HepG2 (cell line): ENCODE results near the gene CRYAB. TPM values are rescaled to one million over a fixed set of nuclear protein-coding genes. Genes with fewer than 3 reads are reported as not detected.

ENCODE experiments used
- ATAC-seq: fragments of 200-7000 bp; cut with Tn5 transposase; 3 replicates; pipeline ENCODE4 v1.9.1; 2020; ENCODE audit warnings: mild to moderate bottlenecking, moderate library complexity
- BruUV-seq: library from RNA; stranded (reverse); fragments of 400-500 nt; replicated peaks from 2 replicates; lab custom pipeline; 2021; lab: Mats Ljungman, UMichigan
- CTCF ChIA-PET: fragments of 300-600 bp; formaldehyde crosslinking; extraction: SDS; loops from one replicate; lab custom pipeline; 2021; ENCODE audit warnings: low total read pairs, inconsistent platforms, low intra/inter-chr PET ratio; lab: Yijun Ruan, JAX
- POLR2A ChIA-PET: fragments of 350-600 bp; sonication (Branson Sonifier 250); formaldehyde crosslinking; loops from one replicate; lab custom pipeline; 2020; ENCODE audit warnings: antibody characterized with exemption, inconsistent platforms; lab: Yijun Ruan, JAX
- DNase-seq: peaks from one replicate; pipeline ENCODE4 v3.0.0-alpha.2; 2015; ENCODE audit warnings: low spot score
- FAIRE-seq: peaks from 3 replicates; lab custom pipeline; 2011; peaks lifted over from hg19 to GRCh38; lab: Jason Lieb, UNC
- H2AFZ ChIP-seq: one replicate; pipeline ENCODE4 v1.6.1; 2011; ENCODE audit warnings: low read length, inconsistent platforms
- H3K27ac ChIP-seq: fragments of 300-600 bp; 3 replicates; pipeline ENCODE4 v1.8.0; 2011; ENCODE audit warnings: mixed run types, mild to moderate bottlenecking, mixed read lengths, low read length, inconsistent platforms; ENCODE audit not compliant: insufficient read depth; ENCODE audit errors: extremely low read length
- H3K27me3 ChIP-seq, 2 experiments: fragments of 200-600 bp in 1 of 2; 2 replicates in 1 of 2; 3 replicates in 1 of 2; pipeline versions ENCODE4 v1.6.0 to v1.8.0; 2011; ENCODE audit warnings: low read length in 2 of 2, mild to moderate bottlenecking in 2 of 2, moderate library complexity in 2 of 2, inconsistent platforms in 1 of 2; ENCODE audit not compliant: insufficient read depth in 2 of 2, control insufficient read depth in 1 of 2
- H3K36me3 ChIP-seq, 2 experiments: fragments of 200-600 bp in 1 of 2; replicated peaks in 1 of 2; 2 replicates in 1 of 2; 3 replicates in 1 of 2; pipeline versions ENCODE4 v1.5.1 to v1.8.0; 2011; ENCODE audit warnings: low read length in 2 of 2, inconsistent platforms in 1 of 2; ENCODE audit not compliant: insufficient read depth in 2 of 2, control insufficient read depth in 1 of 2
- H3K4me1 ChIP-seq: 2 replicates; pipeline ENCODE4 v1.5.1; 2012; ENCODE audit warnings: low read length, inconsistent platforms; ENCODE audit not compliant: insufficient read depth
- H3K4me2 ChIP-seq: 2 replicates; pipeline ENCODE4 v1.6.0; 2011; ENCODE audit warnings: low read depth, low read length, inconsistent platforms
- H3K4me3 ChIP-seq, 3 experiments: fragments of 200-600 bp in 1 of 3; sonication (generic), shearing (Covaris generic) in 1 of 3; replicated peaks in 1 of 3; 2 replicates each; pipeline ENCODE4 v1.5.1; 2011 to 2016; ENCODE audit warnings: low read length in 3 of 3, inconsistent platforms in 2 of 3, low read depth in 2 of 3, mild to moderate bottlenecking in 2 of 3, control low read depth in 1 of 3, mixed read lengths in 1 of 3; ENCODE audit not compliant: insufficient read depth in 1 of 3
- H3K79me2 ChIP-seq: one replicate; pipeline ENCODE4 v1.6.1; 2011; ENCODE audit warnings: low read length, inconsistent platforms; ENCODE audit not compliant: insufficient read depth
- H3K9ac ChIP-seq: 2 replicates; pipeline ENCODE4 v1.6.0; 2011; ENCODE audit warnings: mild to moderate bottlenecking, low read depth, low read length, inconsistent platforms; ENCODE audit not compliant: insufficient read depth
- H3K9me3 ChIP-seq: 2 replicates; pipeline ENCODE4 v1.5.1; 2012; ENCODE audit warnings: mild to moderate bottlenecking, low read length
- H4K20me1 ChIP-seq: 2 replicates; pipeline ENCODE4 v1.6.0; 2011; ENCODE audit warnings: inconsistent platforms, mild to moderate bottlenecking, low read length, moderate library complexity; ENCODE audit not compliant: insufficient read depth
- AKAP8 ChIP-seq: sonication (generic); formaldehyde crosslinking; IDR thresholded peaks from 2 replicates; pipeline ENCODE4 v1.5.1; 2020; ENCODE audit warnings: mild to moderate bottlenecking, missing genetic modification reagents
- ARID2 ChIP-seq: sonication (generic); formaldehyde crosslinking; IDR thresholded peaks from 2 replicates; pipeline ENCODE4 v1.8.1; 2022; ENCODE audit warnings: mild to moderate bottlenecking, missing genetic modification reagents, borderline replicate concordance
- ARNT2 ChIP-seq: sonication (generic); formaldehyde crosslinking; IDR thresholded peaks from 2 replicates; pipeline ENCODE4 v1.8.0; 2022; ENCODE audit warnings: mild to moderate bottlenecking, low read depth, missing genetic modification reagents, moderate library complexity
- CREBL2 ChIP-seq: sonication (generic); formaldehyde crosslinking; IDR thresholded peaks from 2 replicates; pipeline ENCODE4 v1.8.1; 2023; ENCODE audit warnings: missing genetic modification reagents, mild to moderate bottlenecking, borderline replicate concordance
- MEF2D ChIP-seq: sonication (generic); formaldehyde crosslinking; IDR thresholded peaks from 2 replicates; pipeline ENCODE4 v1.5.1; 2020; ENCODE audit warnings: mild to moderate bottlenecking, missing genetic modification reagents
- NR2F6 ChIP-seq, 2 experiments: IDR thresholded peaks; 2 replicates each; pipeline ENCODE4 v1.6.1; 2016; ENCODE audit warnings: antibody characterized with exemption in 1 of 2, mild to moderate bottlenecking in 1 of 2
- POGK ChIP-seq: sonication (generic); formaldehyde crosslinking; conservative IDR thresholded peaks from 2 replicates; pipeline ENCODE4 v1.8.0; 2022; ENCODE audit warnings: mild to moderate bottlenecking, moderate library complexity, missing genetic modification reagents
- TBX3 ChIP-seq: fragments of 450-650 bp; IDR thresholded peaks from 2 replicates; pipeline ENCODE4 v1.6.1; 2017; ENCODE audit warnings: antibody characterized with exemption, mild to moderate bottlenecking, inconsistent platforms, borderline replicate concordance
- THYN1 ChIP-seq: sonication (generic); formaldehyde crosslinking; IDR thresholded peaks from 2 replicates; pipeline ENCODE4 v1.8.1; 2023; ENCODE audit warnings: low read depth, mild to moderate bottlenecking, moderate library complexity, missing genetic modification reagents, borderline replicate concordance
- ZNF121 ChIP-seq: sonication (generic); formaldehyde crosslinking; IDR thresholded peaks from 2 replicates; pipeline ENCODE4 v1.5.0; 2020; ENCODE audit warnings: mild to moderate bottlenecking, missing genetic modification reagents
- ZSCAN20 ChIP-seq: sonication (generic); formaldehyde crosslinking; IDR thresholded peaks from 2 replicates; pipeline ENCODE4 v1.4.0; 2020; ENCODE audit warnings: missing genetic modification reagents, mild to moderate bottlenecking, borderline replicate concordance
- in situ Hi-C: cut with HindIII; loops from 2 replicates; pipeline ENCODE4 v1.10.0; 2017; ENCODE audit warnings: low pct_unique_long_range_greater_than_20kb; ENCODE audit not compliant: extremely low pct_ligation_motif_present
- intact Hi-C: fragments of 100-400 bp; cut with micrococcal nuclease; formaldehyde crosslinking; loops from one replicate; pipeline ENCODE4 v1.10.0; 2022; ENCODE audit not compliant: unreplicated experiment
- polyA plus RNA-seq, 8 experiments: library from polyadenylated mRNA; depleted of rRNA in 3 of 8; stranded (reverse) in 7 of 8; unstranded in 1 of 8; fragments of >200 nt; fragmentation: Illumina TruSeq in 4 of 8; extraction: Trizol in 4 of 8; gene quantifications; 2 replicates each; pipeline versions ENCODE4 v1.2.1 to v1.2.3, GENCODE V29; 2011 to 2016; ENCODE audit warnings: low read depth in 4 of 8, missing spikeins in 1 of 8, mixed read lengths in 1 of 8; ENCODE audit not compliant: insufficient read depth in 1 of 8
- total RNA-seq, 5 experiments: library from RNA; depleted of rRNA; stranded (reverse); fragments of >200 nt; fragmentation: Illumina TruSeq; extraction: Trizol; gene quantifications; 2 replicates each; pipeline ENCODE4 v1.2.3, GENCODE V29; 2016; ENCODE audit warnings: low read depth in 1 of 5

The CRYAB gene
- total and polyA plus RNA-seq, 2 of the 13 experiments (the other 11 are each of a cell fraction or from before 2014, with no cell fraction given): 0.55 to 1.1 TPM

- peak; percentile 64 for FAIRE-seq
- Histone ChIP-seq H4K20me1 (no peaks in the 10 kb centered on the region), H3K79me2 (peaks cover 4% of the 10 kb centered on the region), H3K4me3 (peak overlapping the region; percentile 94 to 98 (median 95)), H3K4me1 (peaks cover 24% of the 10 kb centered on the region), H3K27me3 (no peaks in the 10 kb centered on the region), H3K4me2 (peak overlapping the region; percentile 97), H3K9me3 (no peaks in the 10 kb centered on the region), H3K36me3 (peaks cover 7 to 28% of the 10 kb centered on the region in 2 experiments), H3K9ac (peak overlapping the region; percentile 92), H3K27ac (peak overlapping the region; percentile 92), H2AFZ (peak overlapping the region; percentile 87)
- intact Hi-C loops (no loop called here), in situ Hi-C loops (no loop called here)
- no peak for ATAC-seq
- TF ChIP-seq ARNT2 (CRISPR knock-in tag) (no peak), ZSCAN20 (CRISPR knock-in tag) (no peak), MEF2D (CRISPR knock-in tag) (0 out of 2 replicates have a peak, but pooled peaks have one; percentile 28), ARID2 (CRISPR knock-in tag) (no peak), TBX3 (0 out of 2 replicates have a peak, but pooled peaks have one; percentile 10), THYN1 (CRISPR knock-in tag) (no peak), NR2F6 (IDR thresholded peaks at IDR 0.05) (no peak), NR2F6 (CRISPR knock-in tag; IDR thresholded peaks at IDR 0.05) (0 out of 2 replicates have a peak, but pooled peaks have one; percentile 5), POGK (CRISPR knock-in tag) (no peak), CREBL2 (CRISPR knock-in tag) (no peak), ZNF121 (CRISPR knock-in tag) (peak; percentile 89), AKAP8 (CRISPR knock-in tag) (0 out of 2 replicates have a peak, but pooled peaks have one; percentile 1)
- no peak for DNase-seq
- no TSS peak for BruUV-seq
- ChIA-PET CTCF (no interaction called here), POLR2A (interaction anchor here (0.7 to 2.8 kb wide), 16 partner anchors 9 to 153 kb away, joined by 3 to 21 read pairs (median 4); partner anchors contain the start of genes C11orf52, CFAP68, DIXDC1 and PPP2R1B)
Measured at GRCh38 chr11:111870522-111870885, 41.1 kb downstream of the CRYAB start.
